SJSA1 (cell line): Measurements from ENCODE around the gene CSNK1G3. TPM values are rescaled to one million over a fixed set of nuclear protein-coding genes. Genes with fewer than 3 reads are reported as not detected.

Experiments used
- DNase-seq, 2 experiments: peaks; one replicate each; pipeline ENCODE4 v3.0.0-alpha.2; 2015 to 2020; ENCODE audit warnings: low spot score in 2 of 2, low read depth in 1 of 2
- H3K27ac ChIP-seq: fragments of 250-450 bp; sonication (Bioruptor Pico); 2 replicates; pipeline ENCODE4 v1.5.1; 2020; ENCODE audit warnings: mild to moderate bottlenecking, moderate library complexity
- H3K27me3 ChIP-seq: fragments of 250-450 bp; sonication (Bioruptor Pico); replicated peaks from 2 replicates; pipeline ENCODE4 v1.5.1; 2020; ENCODE audit warnings: mild to moderate bottlenecking, moderate library complexity
- H3K36me3 ChIP-seq: fragments of 250-450 bp; sonication (Bioruptor Pico); 2 replicates; pipeline ENCODE4 v1.5.1; 2020; ENCODE audit warnings: mild to moderate bottlenecking
- H3K4me1 ChIP-seq: fragments of 250-450 bp; sonication (Bioruptor Pico); replicated peaks from 2 replicates; pipeline ENCODE4 v1.6.1; 2021; ENCODE audit warnings: mild to moderate bottlenecking
- H3K4me3 ChIP-seq: fragments of 250-450 bp; sonication (Bioruptor Pico); 2 replicates; pipeline ENCODE4 v1.5.1; 2020; ENCODE audit warnings: mild to moderate bottlenecking
- H3K9me3 ChIP-seq: fragments of 250-450 bp; sonication (Bioruptor Pico); replicated peaks from 2 replicates; pipeline ENCODE4 v1.5.1; 2020; ENCODE audit warnings: mild to moderate bottlenecking
- total RNA-seq: library from RNA; depleted of rRNA; stranded (reverse); fragments of >200 nt; shearing (Covaris generic); gene quantifications from 2 replicates; pipeline ENCODE4 v1.2.3, GENCODE V29; 2014

CSNK1G3 gene
- total RNA-seq, 1 experiment from 2014 or later = 75.1 TPM

DNA sequence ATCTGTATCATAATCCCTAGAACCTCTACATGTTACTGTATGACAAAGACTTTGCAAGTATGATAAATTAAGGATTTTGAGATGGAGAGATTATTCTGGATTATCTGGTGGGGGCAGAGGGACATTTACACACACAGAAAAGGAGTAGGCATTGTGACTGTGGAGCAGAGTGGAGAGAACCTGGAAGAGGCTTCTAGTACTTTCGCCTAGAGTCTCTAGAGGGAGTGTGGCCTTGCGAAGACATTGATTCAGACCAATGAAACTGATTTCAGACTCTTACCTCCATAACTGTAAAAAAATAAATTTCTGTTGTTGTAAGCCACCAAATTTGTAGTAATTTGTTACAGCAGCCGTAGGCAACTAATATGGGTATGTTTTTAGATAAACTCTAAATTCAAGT is 45.9 kb downstream of the CSNK1G3 start:
- DNase-seq = no peak
- Histone ChIP-seq H3K27ac (no peak overlapping the region), H3K4me1 (no peaks in the 10 kb centered on the region), H3K9me3 (no peaks in the 10 kb centered on the region), H3K4me3 (no peak overlapping the region), H3K27me3 (no peaks in the 10 kb centered on the region), H3K36me3 (peaks cover 5% of the 10 kb centered on the region)

- H3K27me3 ChIP-seq = no peaks in the 10 kb centered on the region
- no peaks in the 10 kb centered on the region for H3K4me1 ChIP-seq
- H3K4me3 ChIP-seq = no peak overlapping the region
- H3K27ac ChIP-seq = no peak overlapping the region
- H3K9me3 ChIP-seq = no peaks in the 10 kb centered on the region
- no peak for DNase-seq
- peaks cover 5% of the 10 kb centered on the region for H3K36me3 ChIP-seq
Measured at GRCh38 chr5:123558762-123559433, 46.9 kb downstream of the CSNK1G3 start.

DNA sequence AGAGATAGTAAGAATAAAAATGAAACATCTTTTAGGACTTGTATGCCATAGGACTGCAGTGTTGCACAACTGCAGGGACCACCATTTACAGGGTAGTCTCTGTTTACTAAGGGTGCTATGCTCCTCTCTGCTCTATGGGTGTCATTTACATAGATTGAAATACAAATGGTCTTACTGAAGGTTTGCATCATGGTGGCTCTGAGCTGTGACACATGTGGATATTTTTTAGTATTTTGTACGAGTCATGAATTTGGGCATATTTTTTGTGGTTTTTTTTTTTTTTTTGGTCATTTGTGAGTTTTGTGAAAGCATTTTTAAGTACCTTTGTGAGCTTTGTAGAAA is 47.4 kb downstream of the CSNK1G3 start:
- DNase-seq = no peak
- H3K27ac ChIP-seq = no peak overlapping the region
- H3K9me3 ChIP-seq = no peaks in the 10 kb centered on the region
- H3K36me3 ChIP-seq = peaks cover 5% of the 10 kb centered on the region
- H3K27me3 ChIP-seq = no peaks in the 10 kb centered on the region
- H3K4me3 ChIP-seq = no peak overlapping the region
- no peaks in the 10 kb centered on the region for H3K4me1 ChIP-seq

GRCh38 chr5:123561230-123561629 is 49.3 kb downstream of the CSNK1G3 start:
- no peak overlapping the region for H3K27ac ChIP-seq
- H3K4me1 ChIP-seq = no peaks in the 10 kb centered on the region
- DNase-seq = no peak
- no peak overlapping the region for H3K4me3 ChIP-seq
- no peaks in the 10 kb centered on the region for H3K27me3 ChIP-seq
- no peaks in the 10 kb centered on the region for H3K9me3 ChIP-seq
- H3K36me3 ChIP-seq = peaks cover 5% of the 10 kb centered on the region

- Histone ChIP-seq H3K4me3 (no peak overlapping the region), H3K36me3 (peaks cover 10% of the 10 kb centered on the region; the same call in 1 of the 2 replicates), H3K9me3 (no peaks in the 10 kb centered on the region), H3K27ac (no peak overlapping the region), H3K4me1 (no peaks in the 10 kb centered on the region), H3K27me3 (no peaks in the 10 kb centered on the region)
- no peak for DNase-seq
Measured at GRCh38 chr5:123571927-123572326, 60.0 kb downstream of the CSNK1G3 start.

GRCh38 chr5:123578390-123578789 is 66.4 kb downstream of the CSNK1G3 start:
- no peaks in the 10 kb centered on the region for H3K4me1 ChIP-seq
- no peak for DNase-seq
- H3K9me3 ChIP-seq = no peaks in the 10 kb centered on the region
- no peak overlapping the region for H3K4me3 ChIP-seq
- H3K27me3 ChIP-seq = no peaks in the 10 kb centered on the region
- no peak overlapping the region for H3K27ac ChIP-seq
- peaks cover 14% of the 10 kb centered on the region; the same call in 1 of the 2 replicates for H3K36me3 ChIP-seq

GRCh38 chr5:123579410-123579809 is 67.4 kb downstream of the CSNK1G3 start:
- Histone ChIP-seq H3K9me3 (no peaks in the 10 kb centered on the region), H3K4me3 (no peak overlapping the region), H3K27ac (no peak overlapping the region), H3K4me1 (no peaks in the 10 kb centered on the region), H3K27me3 (no peaks in the 10 kb centered on the region), H3K36me3 (peaks cover 14% of the 10 kb centered on the region; the same call in 1 of the 2 replicates)
- DNase-seq = no peak

GRCh38 chr5:123582550-123583285 is 70.7 kb downstream of the CSNK1G3 start:
- Histone ChIP-seq H3K4me1 (no peaks in the 10 kb centered on the region), H3K27ac (no peak overlapping the region), H3K4me3 (no peak overlapping the region), H3K36me3 (no peaks in the 10 kb centered on the region), H3K27me3 (no peaks in the 10 kb centered on the region), H3K9me3 (no peaks in the 10 kb centered on the region)
- DNase-seq = no peak

GRCh38 chr5:123585871-123586270 is 73.9 kb downstream of the CSNK1G3 start:
- no peak for DNase-seq
- Histone ChIP-seq H3K4me1 (no peaks in the 10 kb centered on the region), H3K27me3 (no peaks in the 10 kb centered on the region), H3K27ac (no peak overlapping the region), H3K4me3 (no peak overlapping the region), H3K9me3 (no peaks in the 10 kb centered on the region), H3K36me3 (no peaks in the 10 kb centered on the region)

DNA sequence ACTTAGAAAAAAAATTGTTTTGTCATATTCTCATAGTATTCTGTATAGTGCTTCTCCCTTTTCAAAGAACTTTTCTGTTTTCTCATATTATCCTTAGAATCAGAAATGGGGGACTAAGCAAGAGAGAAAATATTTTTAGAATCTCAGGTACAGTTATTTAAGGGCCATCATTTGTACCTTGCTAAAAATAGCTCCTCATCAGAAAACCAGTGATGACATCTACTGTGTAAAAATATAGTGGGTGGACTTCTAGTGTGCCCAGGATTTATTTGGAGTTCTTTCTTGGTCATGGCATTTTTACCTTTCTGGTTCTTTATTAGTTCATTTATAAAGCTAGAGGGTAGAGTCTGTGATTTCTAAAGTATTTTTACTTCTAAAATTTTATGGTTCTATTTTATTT is 82.5 kb downstream of the CSNK1G3 start:
- Histone ChIP-seq H3K27me3 (no peaks in the 10 kb centered on the region), H3K27ac (no peak overlapping the region), H3K9me3 (no peaks in the 10 kb centered on the region), H3K4me1 (no peaks in the 10 kb centered on the region), H3K4me3 (no peak overlapping the region), H3K36me3 (peaks cover 9% of the 10 kb centered on the region)
- no peak for DNase-seq

GRCh38 chr5:123597018-123597417 is 85.0 kb downstream of the CSNK1G3 start:
- H3K4me1 ChIP-seq = no peaks in the 10 kb centered on the region
- no peaks in the 10 kb centered on the region for H3K27me3 ChIP-seq
- no peak overlapping the region for H3K27ac ChIP-seq
- no peak overlapping the region for H3K4me3 ChIP-seq
- no peak for DNase-seq
- peaks cover 5% of the 10 kb centered on the region for H3K36me3 ChIP-seq
- no peaks in the 10 kb centered on the region for H3K9me3 ChIP-seq

- no peaks in the 10 kb centered on the region for H3K4me1 ChIP-seq
- no peak overlapping the region for H3K4me3 ChIP-seq
- H3K36me3 ChIP-seq = peaks cover 5% of the 10 kb centered on the region
- no peak overlapping the region for H3K27ac ChIP-seq
- H3K9me3 ChIP-seq = no peaks in the 10 kb centered on the region
- H3K27me3 ChIP-seq = no peaks in the 10 kb centered on the region
- DNase-seq = no peak
Measured at GRCh38 chr5:123598028-123598689, 86.2 kb downstream of the CSNK1G3 start.

DNA sequence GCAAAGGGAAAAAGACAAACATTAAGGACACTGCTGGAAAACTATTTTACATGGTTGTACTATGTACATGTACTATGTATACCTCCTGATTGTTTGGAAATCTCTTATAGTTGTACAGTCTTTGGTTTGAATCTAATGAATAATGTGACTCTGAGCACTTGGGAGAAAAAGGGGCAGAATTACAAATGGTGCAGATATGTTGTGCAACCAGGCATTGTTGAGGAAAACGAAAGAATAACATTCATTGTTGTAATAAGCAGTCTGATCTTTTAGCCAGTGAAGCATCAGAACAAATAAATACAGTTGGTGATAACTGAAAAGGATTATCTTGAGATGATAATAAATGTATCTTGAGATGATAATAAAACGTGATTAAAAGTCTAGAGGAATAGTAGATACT is 87.2 kb downstream of the CSNK1G3 start:
- peaks cover 2% of the 10 kb centered on the region for H3K36me3 ChIP-seq
- H3K4me1 ChIP-seq = no peaks in the 10 kb centered on the region
- DNase-seq = no peak
- no peak overlapping the region for H3K4me3 ChIP-seq
- H3K27me3 ChIP-seq = no peaks in the 10 kb centered on the region
- no peaks in the 10 kb centered on the region for H3K9me3 ChIP-seq
- H3K27ac ChIP-seq = no peak overlapping the region

GRCh38 chr5:123601610-123602009 is 89.6 kb downstream of the CSNK1G3 start:
- H3K4me3 ChIP-seq = no peak overlapping the region
- no peaks in the 10 kb centered on the region for H3K27me3 ChIP-seq
- no peak overlapping the region for H3K27ac ChIP-seq
- H3K4me1 ChIP-seq = no peaks in the 10 kb centered on the region
- H3K36me3 ChIP-seq = peaks cover 4% of the 10 kb centered on the region; the same call in 1 of the 2 replicates
- no peaks in the 10 kb centered on the region for H3K9me3 ChIP-seq
- DNase-seq = no peak
